IMR-90 (cell line): Measurements from ENCODE around the gene TSACC. TPM values are rescaled to one million over a fixed set of nuclear protein-coding genes. Genes with fewer than 3 reads are reported as not detected.
A peak's percentile ranks its signal among the peaks of the same experiment; 100 is the strongest.

Source experiments
- ATAC-seq: fragments of 200-7000 bp; cut with Tn5 transposase; 2 replicates; pipeline ENCODE4 v1.9.1; 2020; ENCODE audit warnings: low read depth, mild to moderate bottlenecking, moderate library complexity
- BruUV-seq: library from RNA; stranded (reverse); fragments of 400-500 nt; replicated peaks from 2 replicates; lab custom pipeline; 2021; lab: Mats Ljungman, UMichigan
- CTCF ChIA-PET: fragments of 300-600 bp; formaldehyde crosslinking; extraction: SDS; loops from one replicate; lab custom pipeline; 2021; ENCODE audit warnings: antibody characterized with exemption; lab: Yijun Ruan, JAX
- POLR2A ChIA-PET: fragments of 300-600 bp; sonication (Branson Sonifier 250); formaldehyde crosslinking; loops from one replicate; lab custom pipeline; 2022; ENCODE audit warnings: antibody characterized with exemption; ENCODE audit not compliant: unreplicated experiment; lab: Charles Lee
- DNase-seq: peaks from one replicate; pipeline ENCODE4 v3.0.0; 2013
- H2AFZ ChIP-seq: replicated peaks from 2 replicates; pipeline ENCODE3; 2013; ENCODE audit warnings: low read length, mild to moderate bottlenecking; ENCODE audit not compliant: poor library complexity
- H2AK5ac ChIP-seq: 2 replicates; pipeline ENCODE4 v1.6.1; 2013; ENCODE audit warnings: low read depth, low read length, inconsistent platforms
- H2AK9ac ChIP-seq: replicated peaks from 2 replicates; pipeline ENCODE3; 2013; ENCODE audit warnings: mild to moderate bottlenecking, low read depth, low read length, moderate library complexity; ENCODE audit not compliant: poor library complexity
- H2BK120ac ChIP-seq: 2 replicates; pipeline ENCODE4 v1.6.1; 2013; ENCODE audit warnings: low read depth, low read length, inconsistent platforms
- H2BK15ac ChIP-seq: 3 replicates; pipeline ENCODE4 v1.6.1; 2013; ENCODE audit warnings: low read depth, low read length, inconsistent platforms
- H2BK20ac ChIP-seq: 2 replicates; pipeline ENCODE4 v1.6.1; 2013; ENCODE audit warnings: low read depth, mild to moderate bottlenecking, inconsistent platforms, low read length, moderate library complexity
- H2BK5ac ChIP-seq: 2 replicates; pipeline ENCODE4 v1.6.1; 2013; ENCODE audit warnings: mild to moderate bottlenecking, low read depth, low read length, inconsistent platforms; ENCODE audit not compliant: poor library complexity, severe bottlenecking
- H3K14ac ChIP-seq: replicated peaks from 2 replicates; pipeline ENCODE4 v1.6.1; 2013; ENCODE audit warnings: low read depth, low read length, inconsistent platforms
- H3K18ac ChIP-seq: 2 replicates; pipeline ENCODE4 v1.6.1; 2013; ENCODE audit warnings: low read depth, low read length, control low read depth
- H3K23ac ChIP-seq: 2 replicates; pipeline ENCODE4 v1.6.1; 2013; ENCODE audit warnings: low read depth, low read length, inconsistent platforms
- H3K27ac ChIP-seq: 2 replicates; pipeline ENCODE4 v1.5.1; 2013; ENCODE audit warnings: mild to moderate bottlenecking, control low read depth, low read length; ENCODE audit not compliant: insufficient read depth
- H3K27me3 ChIP-seq: 2 replicates; pipeline ENCODE4 v1.6.1; 2013; ENCODE audit warnings: low read length; ENCODE audit not compliant: control insufficient read depth, insufficient read depth
- H3K36me3 ChIP-seq: 2 replicates; pipeline ENCODE4 v1.6.1; 2013; ENCODE audit warnings: low read length, mixed read lengths; ENCODE audit not compliant: control insufficient read depth, insufficient read depth
- H3K4ac ChIP-seq: 2 replicates; pipeline ENCODE4 v1.6.1; 2013; ENCODE audit warnings: low read depth, low read length, inconsistent platforms
- H3K4me1 ChIP-seq: 2 replicates; pipeline ENCODE4 v1.6.1; 2013; ENCODE audit warnings: low read length, mixed read lengths; ENCODE audit not compliant: control insufficient read depth, insufficient read depth
- H3K4me2 ChIP-seq: 2 replicates; pipeline ENCODE4 v1.6.1; 2013; ENCODE audit warnings: low read depth, mild to moderate bottlenecking, control low read depth, low read length, moderate library complexity
- H3K4me3 ChIP-seq: 2 replicates; pipeline ENCODE4 v1.5.1; 2013; ENCODE audit warnings: low read depth, mild to moderate bottlenecking, control low read depth, low read length, moderate library complexity; ENCODE audit not compliant: insufficient read depth
- H3K56ac ChIP-seq: 2 replicates; pipeline ENCODE4 v1.6.1; 2013; ENCODE audit warnings: low read length, inconsistent platforms; ENCODE audit not compliant: insufficient read depth; ENCODE audit errors: extremely low read depth
- H3K79me1 ChIP-seq, 2 experiments: 2 replicates each; pipeline ENCODE4 v1.6.1; 2013; ENCODE audit warnings: low read length in 2 of 2, inconsistent platforms in 1 of 2, low read depth in 1 of 2
- H3K9ac ChIP-seq: 2 replicates; pipeline ENCODE4 v1.6.1; 2013; ENCODE audit warnings: low read depth, low read length, control low read depth
- H3K9me1 ChIP-seq: 2 replicates; pipeline ENCODE4 v1.6.1; 2013; ENCODE audit warnings: low read length, inconsistent platforms; ENCODE audit not compliant: insufficient read depth
- H3K9me3 ChIP-seq: 2 replicates; pipeline ENCODE4 v1.6.1; 2013; ENCODE audit warnings: low read length; ENCODE audit not compliant: control insufficient read depth, insufficient read depth
- H4K20me1 ChIP-seq: 2 replicates; pipeline ENCODE4 v1.6.1; 2013; ENCODE audit warnings: low read length, inconsistent platforms; ENCODE audit not compliant: insufficient read depth
- H4K5ac ChIP-seq: 2 replicates; pipeline ENCODE4 v1.6.1; 2013; ENCODE audit warnings: mild to moderate bottlenecking, low read depth, low read length, control low read depth
- H4K8ac ChIP-seq, 2 experiments: 2 replicates each; pipeline ENCODE4 v1.6.1; 2013; ENCODE audit warnings: low read depth in 2 of 2, low read length in 2 of 2, control low read depth in 1 of 2, inconsistent platforms in 1 of 2
- H4K91ac ChIP-seq: 2 replicates; pipeline ENCODE4 v1.6.1; 2013; ENCODE audit warnings: low read depth, low read length, inconsistent platforms; ENCODE audit not compliant: insufficient read depth
- BHLHE40 ChIP-seq: fragments of 150-350 bp; IDR thresholded peaks from 2 replicates; pipeline ENCODE4 v1.6.1; 2016; ENCODE audit warnings: mild to moderate bottlenecking, low read depth, low read length
- CTCF ChIP-seq: conservative IDR thresholded peaks from 2 replicates; pipeline ENCODE4 v1.5.1; 2012; ENCODE audit warnings: mild to moderate bottlenecking, low read depth, low read length, improper control_type of control experiment
- ELK1 ChIP-seq: fragments of 150-350 bp; IDR thresholded peaks from 2 replicates; pipeline ENCODE4 v1.6.1; 2016; ENCODE audit warnings: low read depth, mild to moderate bottlenecking, low read length, moderate library complexity, borderline replicate concordance
- FOS ChIP-seq: fragments of 150-350 bp; IDR thresholded peaks from 2 replicates; pipeline ENCODE4 v1.6.1; 2016; ENCODE audit warnings: low read depth, low read length
- MAFK ChIP-seq: IDR thresholded peaks from 2 replicates; pipeline ENCODE4 v1.6.1; 2012; ENCODE audit warnings: low read depth, low read length, improper control_type of control experiment
- MAZ ChIP-seq: IDR thresholded peaks from 2 replicates; pipeline ENCODE4 v1.6.1; 2012; ENCODE audit warnings: low read depth, mild to moderate bottlenecking, low read length, improper control_type of control experiment, moderate library complexity, borderline replicate concordance
- MXI1 ChIP-seq: IDR thresholded peaks from 2 replicates; pipeline ENCODE4 v1.6.1; 2012; ENCODE audit warnings: low read depth, mild to moderate bottlenecking, low read length, moderate library complexity, borderline replicate concordance
- NFE2L2 ChIP-seq: fragments of 150-350 bp; IDR thresholded peaks from 2 replicates; pipeline ENCODE4 v1.6.1; 2016; ENCODE audit warnings: low read depth, mild to moderate bottlenecking, low read length
- POLR2A ChIP-seq: IDR thresholded peaks from 2 replicates; pipeline ENCODE4 v1.6.1; 2012; ENCODE audit warnings: mild to moderate bottlenecking, low read depth, low read length
- RCOR1 ChIP-seq: IDR thresholded peaks from 2 replicates; pipeline ENCODE4 v1.6.1; 2012; ENCODE audit warnings: mild to moderate bottlenecking, low read length, improper control_type of control experiment; ENCODE audit not compliant: insufficient replicate concordance
- RFX5 ChIP-seq: IDR thresholded peaks from 2 replicates; pipeline ENCODE4 v1.8.0; 2012; ENCODE audit warnings: low read depth, mild to moderate bottlenecking, low read length, moderate library complexity
- SMC3 ChIP-seq: fragments of 150-350 bp; IDR thresholded peaks from 2 replicates; pipeline ENCODE4 v1.6.1; 2016; ENCODE audit warnings: low read depth, mild to moderate bottlenecking, antibody characterized with exemption, low read length, moderate library complexity
- USF2 ChIP-seq: fragments of 150-350 bp; IDR thresholded peaks from 2 replicates; pipeline ENCODE4 v1.6.1; 2017; ENCODE audit warnings: mild to moderate bottlenecking, antibody characterized with exemption, low read length, low read depth
- dilution Hi-C: fragments of 300-500 bp; cut with HindIII; formaldehyde crosslinking; loops from one replicate; pipeline ENCODE4 v1.14.3; 2018; ENCODE audit warnings: low sequenced_read_pairs; ENCODE audit not compliant: unreplicated experiment
- in situ Hi-C: fragments of 300-500 bp; cut with MboI; formaldehyde crosslinking; loops from 3 replicates; pipeline ENCODE4 v1.14.3; 2019; ENCODE audit warnings: low sequenced_read_pairs, inconsistent platforms, mixed read lengths
- intact Hi-C: fragments of 100-400 bp; cut with micrococcal nuclease; formaldehyde crosslinking; loops from 2 replicates; pipeline ENCODE4 v1.10.0; 2022
- polyA plus RNA-seq, 3 experiments: library from polyadenylated mRNA; depleted of rRNA; stranded (reverse); fragments of >200 nt; gene quantifications; 2 replicates each; pipeline ENCODE4 v1.2.3, GENCODE V29; 2012; ENCODE audit warnings: low replicate concordance in 1 of 3
- total RNA-seq: library from RNA; depleted of rRNA; stranded (reverse); fragments of >200 nt; gene quantifications from 2 replicates; pipeline ENCODE4 v1.2.3, GENCODE V29; 2012

Gene TSACC
- total and polyA plus RNA-seq, 2 of the 4 experiments (the other 2 are of a cell fraction): 0.75 TPM; not detected in 1

- H2BK20ac ChIP-seq: no peak overlapping the region
- no peak overlapping the region for H3K27ac ChIP-seq
- peaks cover 5% of the 10 kb centered on the region for H3K4me1 ChIP-seq
- H4K8ac ChIP-seq: no peak overlapping the region
- BruUV-seq: no TSS peak
- peaks cover 8% of the 10 kb centered on the region; the same call in 1 of the 2 replicates for H4K20me1 ChIP-seq
- no peak overlapping the region for H4K91ac ChIP-seq
- intact Hi-C loops: no loop called here
- CTCF ChIA-PET: no interaction called here
- in situ Hi-C loops: no loop called here
- no peak overlapping the region for H2BK120ac ChIP-seq
- TF ChIP-seq BHLHE40: no peak
- TF ChIP-seq USF2: peak; percentile 15; the same call in 1 of the 2 replicates
- TF ChIP-seq CTCF: no peak
- no peak for TF ChIP-seq MAFK
- TF ChIP-seq MAZ: no peak
- TF ChIP-seq ELK1: no peak
- no peak for TF ChIP-seq NFE2L2
- no peak for TF ChIP-seq POLR2A
- no peak for TF ChIP-seq MXI1
- TF ChIP-seq SMC3: no peak
- peak; percentile 90 for TF ChIP-seq FOS
- TF ChIP-seq RFX5: no peak
- TF ChIP-seq RCOR1: no peak
- no peak overlapping the region for H3K18ac ChIP-seq
- peaks cover 52% of the 10 kb centered on the region for H3K36me3 ChIP-seq
- no peak overlapping the region for H4K5ac ChIP-seq
- H3K23ac ChIP-seq: no peak overlapping the region
- H2AK5ac ChIP-seq: no peak overlapping the region
- H3K79me1 ChIP-seq: peaks cover 9 to 25% of the 10 kb centered on the region in 2 experiments; a peak in 2 of 4 replicates
- H2BK5ac ChIP-seq: peak overlapping the region; percentile 38
- H3K14ac ChIP-seq: no peak overlapping the region
- peak; percentile 83 for DNase-seq
- H2AK9ac ChIP-seq: no peak overlapping the region
- POLR2A ChIA-PET: no interaction called here
- no peak overlapping the region for H3K56ac ChIP-seq
- peaks cover 9% of the 10 kb centered on the region for H3K9me1 ChIP-seq
- H3K27me3 ChIP-seq: no peaks in the 10 kb centered on the region
- H3K9me3 ChIP-seq: no peaks in the 10 kb centered on the region
- no peak overlapping the region for H2BK15ac ChIP-seq
- no peak overlapping the region for H3K4me3 ChIP-seq
- no peak overlapping the region for H2AFZ ChIP-seq
- H3K4ac ChIP-seq: no peak overlapping the region
- H3K4me2 ChIP-seq: no peak overlapping the region
- dilution Hi-C loops: no loop called here
- ATAC-seq: peak; percentile 92
- no peak overlapping the region for H3K9ac ChIP-seq
These were observed 30.2 kb upstream of the TSACC start for GRCh38 chr1:156308078-156308477.
